HepG2 (cell line): ENCODE results near the gene MED12L.

Experiments used
- JUN ChIP-seq: sonication (generic); formaldehyde crosslinking; IDR thresholded peaks from 2 replicates; pipeline ENCODE4 v1.4.0; 2020; ENCODE audit warnings: mild to moderate bottlenecking, missing genetic modification reagents
- SOX6 ChIP-seq, 2 experiments: fragments of 450-650 bp in 1 of 2; sonication (generic) in 1 of 2; formaldehyde crosslinking in 1 of 2; IDR thresholded peaks; 2 replicates each; pipeline versions ENCODE4 v1.4.0 to v1.6.1; 2017 to 2020; ENCODE audit warnings: antibody characterized with exemption in 1 of 2, mild to moderate bottlenecking in 1 of 2, missing genetic modification reagents in 1 of 2
- YEATS2 ChIP-seq: sonication (generic); formaldehyde crosslinking; IDR thresholded peaks from 2 replicates; pipeline ENCODE4 v1.4.0; 2020; ENCODE audit warnings: missing genetic modification reagents, borderline replicate concordance
- TF ChIP-seq, protein P1 (sequence below): sonication (generic); formaldehyde crosslinking; IDR thresholded peaks from 2 replicates; pipeline ENCODE4 v1.5.0; 2020; ENCODE audit warnings: mild to moderate bottlenecking, missing genetic modification reagents, moderate library complexity
- TF ChIP-seq, protein P2 (sequence below): IDR thresholded peaks from 2 replicates; pipeline ENCODE4 v1.6.1; 2018; ENCODE audit warnings: missing genetic modification reagents, mild to moderate bottlenecking, missing compliant biosample characterization

DNA sequence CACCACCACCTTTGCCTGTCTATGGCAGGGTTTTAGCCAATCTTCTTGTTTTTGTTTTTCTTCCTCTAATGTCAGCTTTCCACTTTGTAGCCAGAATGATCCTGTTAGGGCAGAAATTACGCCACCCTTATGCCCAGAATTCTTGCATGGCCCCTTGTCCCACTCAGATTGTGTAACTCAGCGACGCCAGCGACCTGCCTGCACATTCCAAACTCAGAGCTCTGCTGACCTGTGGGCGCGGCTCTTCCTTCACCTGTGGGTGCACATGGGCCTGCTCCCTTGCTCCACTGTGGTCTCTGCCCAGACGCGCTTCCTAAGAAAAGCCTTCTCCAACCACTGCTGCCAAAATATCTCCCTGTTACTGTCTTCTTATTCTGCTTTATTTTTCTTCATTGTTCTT is 45.0 kb downstream of the MED12L start:
- no peak for TF ChIP-seq JUN (CRISPR knock-in tag)
- no peak for TF ChIP-seq YEATS2 (CRISPR knock-in tag)
- TF ChIP-seq, protein P1, sequence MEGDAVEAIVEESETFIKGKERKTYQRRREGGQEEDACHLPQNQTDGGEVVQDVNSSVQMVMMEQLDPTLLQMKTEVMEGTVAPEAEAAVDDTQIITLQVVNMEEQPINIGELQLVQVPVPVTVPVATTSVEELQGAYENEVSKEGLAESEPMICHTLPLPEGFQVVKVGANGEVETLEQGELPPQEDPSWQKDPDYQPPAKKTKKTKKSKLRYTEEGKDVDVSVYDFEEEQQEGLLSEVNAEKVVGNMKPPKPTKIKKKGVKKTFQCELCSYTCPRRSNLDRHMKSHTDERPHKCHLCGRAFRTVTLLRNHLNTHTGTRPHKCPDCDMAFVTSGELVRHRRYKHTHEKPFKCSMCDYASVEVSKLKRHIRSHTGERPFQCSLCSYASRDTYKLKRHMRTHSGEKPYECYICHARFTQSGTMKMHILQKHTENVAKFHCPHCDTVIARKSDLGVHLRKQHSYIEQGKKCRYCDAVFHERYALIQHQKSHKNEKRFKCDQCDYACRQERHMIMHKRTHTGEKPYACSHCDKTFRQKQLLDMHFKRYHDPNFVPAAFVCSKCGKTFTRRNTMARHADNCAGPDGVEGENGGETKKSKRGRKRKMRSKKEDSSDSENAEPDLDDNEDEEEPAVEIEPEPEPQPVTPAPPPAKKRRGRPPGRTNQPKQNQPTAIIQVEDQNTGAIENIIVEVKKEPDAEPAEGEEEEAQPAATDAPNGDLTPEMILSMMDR (CRISPR knock-in tag) = no peak
- TF ChIP-seq, protein P2, sequence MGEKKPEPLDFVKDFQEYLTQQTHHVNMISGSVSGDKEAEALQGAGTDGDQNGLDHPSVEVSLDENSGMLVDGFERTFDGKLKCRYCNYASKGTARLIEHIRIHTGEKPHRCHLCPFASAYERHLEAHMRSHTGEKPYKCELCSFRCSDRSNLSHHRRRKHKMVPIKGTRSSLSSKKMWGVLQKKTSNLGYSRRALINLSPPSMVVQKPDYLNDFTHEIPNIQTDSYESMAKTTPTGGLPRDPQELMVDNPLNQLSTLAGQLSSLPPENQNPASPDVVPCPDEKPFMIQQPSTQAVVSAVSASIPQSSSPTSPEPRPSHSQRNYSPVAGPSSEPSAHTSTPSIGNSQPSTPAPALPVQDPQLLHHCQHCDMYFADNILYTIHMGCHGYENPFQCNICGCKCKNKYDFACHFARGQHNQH (CRISPR knock-in tag) = no peak
- no peak for TF ChIP-seq SOX6 (IDR thresholded peaks at IDR 0.05)
- no peak for TF ChIP-seq SOX6 (CRISPR knock-in tag; IDR thresholded peaks at IDR 0.05)
